Peyer's patch (tissue), 4 donors: ENCODE measurements around the gene KRTDAP. TPM values are rescaled to one million over a fixed set of nuclear protein-coding genes. Genes with fewer than 3 reads are reported as not detected.

Experiments
- DNase-seq, 3 donors: peaks; one replicate each; pipeline ENCODE4 v3.0.0-alpha.2; 2017 to 2019
- H3K27ac ChIP-seq, 4 donors: fragments of 200-600 bp; sonication (generic); one replicate each; pipeline ENCODE4 v1.5.1; 2016 to 2019
- H3K27me3 ChIP-seq, 2 donors: fragments of 200-600 bp; sonication (generic); one replicate each; pipeline ENCODE4 v1.5.1; 2019
- H3K36me3 ChIP-seq, 3 donors: fragments of 200-600 bp; sonication (generic); one replicate each; pipeline ENCODE4 v1.5.1; 2016 to 2019
- H3K4me1 ChIP-seq, 4 donors: fragments of 200-600 bp; sonication (generic); one replicate each; pipeline ENCODE4 v1.5.1; 2016 to 2019
- H3K4me3 ChIP-seq, 4 donors: fragments of 200-600 bp; sonication (generic); 1 replicate in 3 of 4; 2 replicates in 1 of 4; pipeline ENCODE4 v1.5.1; 2016 to 2019; ENCODE audit warnings: mild to moderate bottlenecking in 1 of 4
- H3K9me3 ChIP-seq, 4 donors: fragments of 200-600 bp; sonication (generic); one replicate each; pipeline ENCODE4 v1.5.1; 2016 to 2019; ENCODE audit warnings: mild to moderate bottlenecking in 1 of 4
- POLR2A ChIP-seq, 2 donors: fragments of 450-650 bp; IDR thresholded peaks; one replicate each; pipeline ENCODE4 v1.5.1; 2017; ENCODE audit warnings: antibody characterized with exemption in 2 of 2, mild to moderate bottlenecking in 2 of 2, moderate library complexity in 2 of 2
- total RNA-seq, 4 donors: library from RNA; depleted of rRNA; stranded (reverse); fragments of >200 nt; gene quantifications; one replicate each; pipeline ENCODE4 v1.1.0, GENCODE V29; 2016
- TF ChIP-seq, protein P1 (sequence below), 6 experiments: fragments of 450-650 bp in 4 of 6; fragments of 200-600 bp in 2 of 6; sonication (generic) in 1 of 6; IDR thresholded peaks; one replicate each; pipeline ENCODE4 v1.5.1; 2017 to 2019; ENCODE audit warnings: antibody characterized with exemption in 6 of 6, mild to moderate bottlenecking in 3 of 6, moderate library complexity in 1 of 6

Gene KRTDAP
- total RNA-seq, 4 donors from 2014 or later, result not detected

DNA sequence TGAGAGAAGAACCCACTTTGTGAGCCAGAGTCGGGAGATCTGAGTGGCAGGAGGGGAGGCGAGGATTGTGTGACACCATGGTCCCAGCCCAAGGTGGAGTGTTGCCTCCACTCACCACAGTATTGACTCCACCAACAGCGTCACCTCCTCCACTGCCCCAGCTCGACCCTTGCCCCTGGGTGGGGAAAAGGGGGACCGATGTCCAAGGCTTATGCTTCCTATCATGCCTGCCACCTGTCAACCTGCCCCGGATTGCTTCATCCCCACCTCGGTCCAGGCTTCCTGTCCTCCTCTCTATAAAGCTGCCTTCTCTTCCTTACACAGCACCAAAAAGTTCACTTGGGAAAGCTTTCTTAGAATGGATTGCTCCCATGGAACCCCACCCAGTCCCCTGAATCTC lies 15.7 kb upstream of the KRTDAP start:
- Histone ChIP-seq H3K9me3 (no peaks in the 10 kb centered on the region), H3K4me3 (no peak overlapping the region), H3K27me3 (no peaks in the 10 kb centered on the region), H3K36me3 (no peaks in the 10 kb centered on the region), H3K27ac (no peak overlapping the region), H3K4me1 (peaks cover 0 to 13% (median 3%) of the 10 kb centered on the region in 4 donors)
- no peak for TF ChIP-seq POLR2A (IDR thresholded peaks at IDR 0.05)
- TF ChIP-seq, protein P1, sequence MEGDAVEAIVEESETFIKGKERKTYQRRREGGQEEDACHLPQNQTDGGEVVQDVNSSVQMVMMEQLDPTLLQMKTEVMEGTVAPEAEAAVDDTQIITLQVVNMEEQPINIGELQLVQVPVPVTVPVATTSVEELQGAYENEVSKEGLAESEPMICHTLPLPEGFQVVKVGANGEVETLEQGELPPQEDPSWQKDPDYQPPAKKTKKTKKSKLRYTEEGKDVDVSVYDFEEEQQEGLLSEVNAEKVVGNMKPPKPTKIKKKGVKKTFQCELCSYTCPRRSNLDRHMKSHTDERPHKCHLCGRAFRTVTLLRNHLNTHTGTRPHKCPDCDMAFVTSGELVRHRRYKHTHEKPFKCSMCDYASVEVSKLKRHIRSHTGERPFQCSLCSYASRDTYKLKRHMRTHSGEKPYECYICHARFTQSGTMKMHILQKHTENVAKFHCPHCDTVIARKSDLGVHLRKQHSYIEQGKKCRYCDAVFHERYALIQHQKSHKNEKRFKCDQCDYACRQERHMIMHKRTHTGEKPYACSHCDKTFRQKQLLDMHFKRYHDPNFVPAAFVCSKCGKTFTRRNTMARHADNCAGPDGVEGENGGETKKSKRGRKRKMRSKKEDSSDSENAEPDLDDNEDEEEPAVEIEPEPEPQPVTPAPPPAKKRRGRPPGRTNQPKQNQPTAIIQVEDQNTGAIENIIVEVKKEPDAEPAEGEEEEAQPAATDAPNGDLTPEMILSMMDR (IDR thresholded peaks at IDR 0.05), result no peak
- DNase-seq, result no peak

DNA sequence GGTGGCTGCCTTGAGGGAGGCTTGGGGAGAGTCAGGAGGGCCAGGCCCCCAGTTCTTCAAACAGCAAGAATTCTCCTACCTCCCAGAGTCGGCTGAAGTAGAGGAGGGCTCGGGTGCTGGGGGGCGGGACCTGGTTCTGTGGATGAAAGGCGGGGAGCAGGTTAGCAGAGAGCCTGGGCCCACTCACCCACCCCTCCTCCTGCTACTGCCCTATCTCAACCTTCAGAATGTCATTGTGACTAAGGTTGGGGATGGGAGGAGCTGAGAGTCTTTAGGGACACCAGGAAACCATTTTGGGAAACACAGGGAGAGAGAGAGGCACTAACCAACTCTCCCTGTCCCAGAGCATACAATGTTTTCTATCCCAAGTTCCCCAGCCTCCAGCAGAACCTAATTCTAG lies 12.5 kb upstream of the KRTDAP start:
- Histone ChIP-seq H3K4me3 (no peak overlapping the region), H3K9me3 (no peaks in the 10 kb centered on the region), H3K27me3 (no peaks in the 10 kb centered on the region), H3K27ac (no peak overlapping the region), H3K4me1 (no peaks in the 10 kb centered on the region), H3K36me3 (no peaks in the 10 kb centered on the region)
- no peak for DNase-seq
- TF ChIP-seq, protein P1 (IDR thresholded peaks at IDR 0.05), result no peak
- no peak for TF ChIP-seq POLR2A (IDR thresholded peaks at IDR 0.05)

DNA sequence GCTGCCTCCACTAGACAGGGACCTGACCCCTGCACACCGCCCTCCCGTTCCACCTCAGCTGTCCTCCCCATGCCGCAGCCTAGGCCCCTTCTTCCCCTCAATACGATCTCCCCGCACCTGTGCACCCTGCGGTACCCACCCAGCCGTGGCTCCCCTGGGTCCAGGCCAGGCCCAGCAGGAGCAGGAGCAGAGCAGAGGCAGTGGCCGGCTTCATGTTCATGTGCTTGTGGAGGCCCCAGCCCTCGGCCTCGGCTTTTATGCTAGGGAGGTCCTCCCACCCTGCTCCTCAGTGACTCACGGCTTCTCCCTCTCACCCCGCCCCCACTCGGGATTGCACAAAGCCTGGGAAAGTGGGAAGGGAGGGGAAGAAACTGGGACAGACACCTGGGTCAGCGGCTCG lies 11.4 kb upstream of the KRTDAP start:
- no peaks in the 10 kb centered on the region for H3K4me1 ChIP-seq
- H3K4me3 ChIP-seq, result no peak overlapping the region
- H3K9me3 ChIP-seq, result no peaks in the 10 kb centered on the region
- TF ChIP-seq POLR2A (IDR thresholded peaks at IDR 0.05), result no peak
- TF ChIP-seq, protein P1 (IDR thresholded peaks at IDR 0.05), result no peak
- no peak for DNase-seq
- H3K27ac ChIP-seq, result no peak overlapping the region
- H3K36me3 ChIP-seq, result no peaks in the 10 kb centered on the region
- no peaks in the 10 kb centered on the region for H3K27me3 ChIP-seq

DNA sequence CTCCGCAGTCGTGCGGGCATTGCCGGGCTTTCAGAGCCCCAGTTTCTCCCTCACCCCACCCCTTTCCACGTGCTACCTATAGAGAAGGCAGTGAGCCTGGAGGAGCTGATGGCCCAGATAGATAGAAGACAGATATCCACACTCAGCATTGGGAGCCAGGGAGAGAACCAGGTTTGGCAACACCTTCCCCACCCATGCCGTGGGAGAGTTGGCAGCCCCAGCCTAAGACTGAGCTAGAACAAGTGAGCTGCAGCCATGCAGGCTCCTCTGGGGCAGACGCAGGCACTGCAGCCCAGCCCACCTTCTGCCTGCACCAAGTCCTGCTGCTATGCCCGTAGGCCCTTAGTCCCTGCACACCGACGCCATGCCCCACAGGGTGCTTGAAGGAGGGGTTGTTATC lies 10.3 kb upstream of the KRTDAP start:
- Histone ChIP-seq H3K4me3 (no peak overlapping the region), H3K4me1 (no peaks in the 10 kb centered on the region), H3K27ac (no peak overlapping the region), H3K9me3 (no peaks in the 10 kb centered on the region), H3K27me3 (no peaks in the 10 kb centered on the region), H3K36me3 (no peaks in the 10 kb centered on the region)
- TF ChIP-seq, protein P1 (IDR thresholded peaks at IDR 0.05), result no peak
- TF ChIP-seq POLR2A (IDR thresholded peaks at IDR 0.05), result no peak
- DNase-seq, result no peak

DNA sequence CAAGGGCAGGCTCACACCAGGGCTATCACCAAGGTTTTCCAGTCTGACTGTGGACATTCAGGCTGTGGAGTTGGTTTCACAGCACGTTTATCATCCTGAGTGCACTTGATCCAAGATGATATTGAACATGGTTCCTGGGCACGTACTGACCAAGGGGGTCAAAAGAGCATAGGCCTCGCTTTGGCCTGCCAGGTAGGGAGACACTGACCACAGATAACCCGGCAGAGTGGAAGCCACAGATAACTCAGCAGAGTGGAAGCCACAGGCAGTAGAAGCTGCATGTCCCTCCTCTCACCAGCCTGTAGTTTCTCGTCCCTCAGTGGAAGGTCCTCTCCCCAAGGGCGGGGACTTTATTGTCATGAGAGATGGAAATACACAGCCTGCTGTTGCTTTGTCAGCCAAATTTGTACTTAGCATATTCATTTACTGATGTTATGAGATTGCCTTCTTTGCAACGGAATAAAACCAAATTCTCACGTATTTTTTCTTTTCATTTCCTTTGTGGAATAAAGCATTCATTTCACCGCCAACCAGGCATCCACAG lies 8.8 kb upstream of the KRTDAP start:
- H3K4me3 ChIP-seq, result no peak overlapping the region
- H3K4me1 ChIP-seq, result no peaks in the 10 kb centered on the region
- no peaks in the 10 kb centered on the region for H3K9me3 ChIP-seq
- no peaks in the 10 kb centered on the region for H3K27me3 ChIP-seq
- no peak for TF ChIP-seq POLR2A (IDR thresholded peaks at IDR 0.05)
- TF ChIP-seq, protein P1 (IDR thresholded peaks at IDR 0.05), result no peak
- no peaks in the 10 kb centered on the region for H3K36me3 ChIP-seq
- H3K27ac ChIP-seq, result no peak overlapping the region
- no peak for DNase-seq

DNA sequence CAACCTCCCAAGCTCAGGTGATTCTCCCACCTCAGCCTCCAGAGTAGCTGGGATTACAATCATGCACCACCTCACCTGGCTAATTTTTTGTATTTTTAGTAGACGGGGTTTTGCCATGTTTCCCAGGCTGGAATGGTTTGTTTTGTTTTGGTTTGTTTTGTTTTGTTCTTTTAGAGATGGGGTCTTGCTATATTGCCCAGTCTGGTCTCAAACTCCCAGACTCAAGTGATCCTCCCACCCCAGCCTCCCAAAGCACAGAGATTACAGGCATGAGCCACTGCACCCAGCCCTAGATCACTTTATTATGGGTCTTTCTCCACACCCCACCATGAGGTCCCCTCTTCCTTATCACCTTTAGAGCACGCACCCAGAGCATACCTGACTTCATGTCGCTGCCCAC lies 8.0 kb upstream of the KRTDAP start:
- no peaks in the 10 kb centered on the region for H3K27me3 ChIP-seq
- TF ChIP-seq, protein P1 (IDR thresholded peaks at IDR 0.05), result no peak
- no peak for TF ChIP-seq POLR2A (IDR thresholded peaks at IDR 0.05)

More for the DNA sequence above, 8.0 kb upstream of the KRTDAP start:
- Histone ChIP-seq H3K4me3 (no peak overlapping the region), H3K36me3 (no peaks in the 10 kb centered on the region), H3K27ac (no peak overlapping the region), H3K4me1 (no peaks in the 10 kb centered on the region), H3K9me3 (no peaks in the 10 kb centered on the region)
- no peak for DNase-seq
